Adipocyte (in vitro differentiated cells): ENCODE data around the gene HACD1.

ENCODE experiments used
- DNase-seq: peaks from one replicate; pipeline ENCODE4 v3.0.0-alpha.2; 2015; ENCODE audit warnings: low read depth
- H3K27me3 ChIP-seq: replicated peaks from 2 replicates; pipeline ENCODE4 v1.7.0; 2013; ENCODE audit warnings: mild to moderate bottlenecking, low read length, moderate library complexity; ENCODE audit not compliant: control insufficient read depth, insufficient read depth
- H3K36me3 ChIP-seq: 2 replicates; pipeline ENCODE4 v1.7.0; 2013; ENCODE audit warnings: low read length, mild to moderate bottlenecking, moderate library complexity; ENCODE audit not compliant: control insufficient read depth, insufficient read depth, severe bottlenecking
- H3K4me1 ChIP-seq: 2 replicates; pipeline ENCODE4 v1.7.0; 2013; ENCODE audit warnings: mild to moderate bottlenecking, low read length, moderate library complexity; ENCODE audit not compliant: control insufficient read depth, insufficient read depth
- H3K4me3 ChIP-seq: 2 replicates; pipeline ENCODE4 v1.7.0; 2013; ENCODE audit warnings: mild to moderate bottlenecking, low read length, moderate library complexity
- H3K9ac ChIP-seq: 2 replicates; pipeline ENCODE4 v1.7.0; 2013; ENCODE audit warnings: mild to moderate bottlenecking, low read length, moderate library complexity
- H3K9me3 ChIP-seq: 2 replicates; pipeline ENCODE4 v1.7.0; 2013; ENCODE audit warnings: mild to moderate bottlenecking, low read length, moderate library complexity; ENCODE audit not compliant: control insufficient read depth

HACD1 gene

GRCh38 chr10:17576768-17577167 is 40.4 kb downstream of the HACD1 start:
- H3K9ac ChIP-seq, result no peak overlapping the region
- H3K36me3 ChIP-seq, result no peaks in the 10 kb centered on the region
- peaks cover 3% of the 10 kb centered on the region for H3K9me3 ChIP-seq
- no peak overlapping the region for H3K4me3 ChIP-seq
- H3K4me1 ChIP-seq, result no peaks in the 10 kb centered on the region
- DNase-seq, result no peak
- H3K27me3 ChIP-seq, result no peaks in the 10 kb centered on the region

GRCh38 chr10:17564911-17565310 is 52.3 kb downstream of the HACD1 start:
- Histone ChIP-seq H3K4me1 (peaks cover 17% of the 10 kb centered on the region), H3K4me3 (no peak overlapping the region), H3K27me3 (no peaks in the 10 kb centered on the region), H3K36me3 (no peaks in the 10 kb centered on the region), H3K9ac (no peak overlapping the region), H3K9me3 (no peaks in the 10 kb centered on the region)
- no peak for DNase-seq

GRCh38 chr10:17563452-17563851 is 53.7 kb downstream of the HACD1 start:
- no peak for DNase-seq
- no peaks in the 10 kb centered on the region for H3K27me3 ChIP-seq
- no peaks in the 10 kb centered on the region for H3K36me3 ChIP-seq
- H3K9me3 ChIP-seq, result no peaks in the 10 kb centered on the region
- no peak overlapping the region for H3K4me3 ChIP-seq
- H3K4me1 ChIP-seq, result peaks cover 17% of the 10 kb centered on the region
- H3K9ac ChIP-seq, result no peak overlapping the region

GRCh38 chr10:17562614-17563013 is 54.6 kb downstream of the HACD1 start:
- Histone ChIP-seq H3K36me3 (no peaks in the 10 kb centered on the region), H3K27me3 (no peaks in the 10 kb centered on the region), H3K4me3 (peak overlapping the region; percentile 29), H3K4me1 (peaks cover 17% of the 10 kb centered on the region), H3K9me3 (no peaks in the 10 kb centered on the region), H3K9ac (no peak overlapping the region)
- DNase-seq, result peak; percentile 90

GRCh38 chr10:17561111-17561510 is 56.1 kb downstream of the HACD1 start:
- Histone ChIP-seq H3K4me3 (no peak overlapping the region), H3K36me3 (no peaks in the 10 kb centered on the region), H3K9ac (no peak overlapping the region), H3K9me3 (no peaks in the 10 kb centered on the region), H3K27me3 (no peaks in the 10 kb centered on the region), H3K4me1 (peaks cover 17% of the 10 kb centered on the region)
- DNase-seq, result peak; percentile 7

- no peak for DNase-seq
- peaks cover 10% of the 10 kb centered on the region for H3K4me1 ChIP-seq
- H3K4me3 ChIP-seq, result no peak overlapping the region
- H3K36me3 ChIP-seq, result no peaks in the 10 kb centered on the region
- H3K9me3 ChIP-seq, result no peaks in the 10 kb centered on the region
- H3K9ac ChIP-seq, result no peak overlapping the region
- no peaks in the 10 kb centered on the region for H3K27me3 ChIP-seq
Measured at GRCh38 chr10:17557459-17557858, 59.7 kb downstream of the HACD1 start.

- DNase-seq, result peak; percentile 7
- H3K9me3 ChIP-seq, result no peaks in the 10 kb centered on the region
Measured at GRCh38 chr10:17548770-17549169, 68.4 kb downstream of the HACD1 start.

GRCh38 chr10:17548162-17548561 is 69.0 kb downstream of the HACD1 start:
- peak; percentile 9 for DNase-seq
- no peaks in the 10 kb centered on the region for H3K9me3 ChIP-seq
- H3K36me3 ChIP-seq, result no peaks in the 10 kb centered on the region
- H3K4me1 ChIP-seq, result no peaks in the 10 kb centered on the region
- peaks cover 11% of the 10 kb centered on the region for H3K27me3 ChIP-seq
- no peak overlapping the region for H3K4me3 ChIP-seq
- H3K9ac ChIP-seq, result no peak overlapping the region

More at GRCh38 chr10:17548770-17549169, 68.4 kb downstream of the HACD1 start:
- Histone ChIP-seq H3K9ac (no peak overlapping the region), H3K4me3 (no peak overlapping the region), H3K27me3 (peaks cover 11% of the 10 kb centered on the region), H3K4me1 (no peaks in the 10 kb centered on the region), H3K36me3 (no peaks in the 10 kb centered on the region)

GRCh38 chr10:17547060-17547459 is 70.1 kb downstream of the HACD1 start:
- Histone ChIP-seq H3K9ac (no peak overlapping the region), H3K4me1 (no peaks in the 10 kb centered on the region), H3K4me3 (no peak overlapping the region), H3K36me3 (no peaks in the 10 kb centered on the region), H3K27me3 (peaks cover 11% of the 10 kb centered on the region), H3K9me3 (no peaks in the 10 kb centered on the region)
- peak; percentile 30 for DNase-seq

GRCh38 chr10:17544465-17544864 is 72.7 kb downstream of the HACD1 start:
- no peaks in the 10 kb centered on the region for H3K36me3 ChIP-seq
- H3K4me3 ChIP-seq, result no peak overlapping the region
- DNase-seq, result no peak
- H3K27me3 ChIP-seq, result peaks cover 10% of the 10 kb centered on the region
- H3K4me1 ChIP-seq, result no peaks in the 10 kb centered on the region
- H3K9me3 ChIP-seq, result peaks cover 2% of the 10 kb centered on the region
- no peak overlapping the region for H3K9ac ChIP-seq
